Activated naive CD4-positive, alpha-beta T cell treated with anti-CD3 and anti-CD28 coated beads, Interleukin-2, amount 50 U/mL, for 16 hours (primary cell): ENCODE data around the gene POLE4.

ENCODE experiments used
- DNase-seq: peaks from one replicate; pipeline ENCODE4 v3.0.0-alpha.2; 2020

POLE4 gene

DNA sequence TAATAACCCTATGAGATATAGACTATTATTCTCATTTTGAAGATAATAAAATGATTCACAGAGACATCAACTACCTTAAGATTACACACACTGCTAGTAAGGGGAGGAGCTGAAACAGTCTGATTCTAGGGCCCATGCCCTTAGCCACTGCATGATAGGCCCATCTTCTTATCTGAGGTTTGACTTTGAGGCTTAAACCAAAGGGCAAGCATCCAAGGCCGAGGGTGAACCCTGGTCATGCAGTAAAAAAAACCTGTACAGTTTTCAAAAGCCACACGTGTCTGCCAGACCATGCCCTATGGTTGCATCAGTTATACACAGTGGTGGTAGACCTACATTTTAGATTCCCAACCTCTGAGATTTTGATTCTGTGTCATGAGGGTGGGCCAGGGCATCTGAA lies 44.8 kb downstream of the POLE4 start:
- DNase-seq: no peak

DNA sequence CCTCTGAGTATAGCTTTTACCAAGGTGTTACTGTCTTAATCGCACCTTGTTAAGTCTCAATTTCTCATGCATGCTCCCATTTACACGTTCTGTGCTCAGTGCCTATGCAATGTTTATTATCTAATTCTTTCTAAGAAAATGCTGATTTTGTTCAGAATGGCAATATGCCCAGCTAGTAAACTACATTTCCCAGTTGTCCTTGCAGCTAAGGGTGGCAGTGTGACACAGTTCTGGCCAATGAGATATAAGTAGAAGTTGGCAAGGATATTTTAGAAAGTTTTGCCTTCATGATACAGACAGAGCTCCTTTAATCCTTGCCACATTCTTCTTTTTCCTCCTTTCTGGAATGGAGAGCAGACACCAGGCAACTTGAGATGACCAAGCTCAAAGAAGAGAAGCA lies 45.3 kb downstream of the POLE4 start:
- no peak for DNase-seq

DNA sequence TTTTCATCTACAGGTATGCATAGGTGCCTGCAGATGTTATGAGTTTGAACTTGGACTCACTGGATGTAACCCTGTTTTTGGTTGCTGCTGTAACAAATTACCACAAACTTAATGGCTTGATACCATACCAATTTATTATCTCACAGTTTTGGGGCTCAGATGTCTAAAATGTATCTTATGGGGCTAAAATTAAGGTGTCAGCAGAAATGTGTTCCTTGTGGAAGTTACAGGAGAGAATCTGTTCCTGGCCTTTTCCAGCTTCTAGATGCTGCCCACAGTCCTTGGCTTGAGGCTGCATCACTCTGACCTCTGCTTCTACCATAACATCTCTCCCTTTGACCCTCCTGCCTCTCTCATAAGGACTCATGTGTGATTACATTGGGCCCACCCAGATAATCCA lies 47.6 kb downstream of the POLE4 start:
- DNase-seq: no peak

GRCh38 chr2:75007061-75007460 lies 48.6 kb downstream of the POLE4 start:
- no peak for DNase-seq

DNA sequence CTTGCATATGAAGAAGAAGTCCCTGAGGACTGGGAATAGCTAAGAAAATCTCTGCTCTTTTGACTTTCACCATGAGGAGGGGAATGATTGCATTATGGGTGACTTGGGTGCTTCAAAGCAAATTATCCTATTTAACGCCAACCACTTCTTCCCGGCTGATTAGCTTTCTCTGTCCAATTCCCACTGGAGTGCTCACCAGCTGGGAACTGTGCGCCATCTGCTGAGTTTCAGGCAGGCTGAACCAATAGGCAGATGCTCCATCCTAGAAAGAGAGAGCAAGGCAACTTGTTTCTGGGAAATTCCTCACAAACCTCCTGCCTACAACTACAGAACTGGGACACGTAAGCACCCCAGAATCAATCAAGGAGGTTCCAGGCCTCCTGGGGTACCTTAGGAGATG lies 49.4 kb downstream of the POLE4 start:
- DNase-seq: no peak

GRCh38 chr2:75010571-75010970 lies 52.1 kb downstream of the POLE4 start:
- no peak for DNase-seq

DNA sequence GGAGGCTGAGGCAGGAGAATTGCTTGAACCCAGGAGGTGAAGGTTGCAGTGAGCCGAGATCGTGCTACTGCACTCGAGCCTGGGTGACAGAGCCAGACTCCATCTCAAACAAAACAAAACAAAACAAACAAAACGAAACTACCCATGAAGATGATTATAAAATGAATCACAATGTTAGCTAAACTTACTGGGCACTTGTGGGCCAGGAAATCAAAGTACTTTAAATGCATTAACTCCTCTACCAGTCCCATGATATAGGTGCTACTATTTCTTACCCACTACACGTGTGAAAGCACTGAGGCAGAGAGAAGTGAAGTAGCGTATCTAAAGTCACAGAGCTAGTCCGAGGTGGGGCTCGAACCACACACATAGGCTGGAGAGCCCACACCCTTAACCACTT lies 53.6 kb downstream of the POLE4 start:
- DNase-seq: no peak

GRCh38 chr2:75018162-75018561 lies 59.7 kb downstream of the POLE4 start:
- DNase-seq: no peak
